Activated naive CD4-positive, alpha-beta T cell treated with Interleukin-2 at 50 U/mL for 16 hours (primary cell): ENCODE results near the gene STEAP3.

ENCODE experiments used
- DNase-seq: peaks from one replicate; pipeline ENCODE4 v3.0.0-alpha.2; 2020

STEAP3 gene

DNA sequence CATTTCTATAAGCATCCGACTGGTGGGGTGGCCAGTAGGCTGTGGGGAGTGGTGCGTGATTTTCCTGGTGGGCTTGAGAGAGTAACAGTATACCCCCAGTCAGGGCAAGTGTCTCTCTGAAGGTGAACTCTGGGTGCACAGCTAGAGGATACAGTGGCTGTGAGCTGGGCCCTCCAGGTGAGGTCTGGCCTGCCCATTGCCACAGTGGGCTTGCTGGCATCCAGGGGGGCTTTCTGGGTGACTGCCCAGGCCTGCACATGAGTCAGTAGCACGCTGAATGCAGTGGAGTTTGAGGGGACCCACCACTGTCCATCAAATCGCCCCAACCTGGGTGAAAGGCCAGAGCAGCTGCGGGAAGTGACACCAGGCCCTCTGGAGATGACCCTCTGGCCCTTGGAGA, 4.5 kb downstream of the STEAP3 start:
- no peak for DNase-seq

DNA sequence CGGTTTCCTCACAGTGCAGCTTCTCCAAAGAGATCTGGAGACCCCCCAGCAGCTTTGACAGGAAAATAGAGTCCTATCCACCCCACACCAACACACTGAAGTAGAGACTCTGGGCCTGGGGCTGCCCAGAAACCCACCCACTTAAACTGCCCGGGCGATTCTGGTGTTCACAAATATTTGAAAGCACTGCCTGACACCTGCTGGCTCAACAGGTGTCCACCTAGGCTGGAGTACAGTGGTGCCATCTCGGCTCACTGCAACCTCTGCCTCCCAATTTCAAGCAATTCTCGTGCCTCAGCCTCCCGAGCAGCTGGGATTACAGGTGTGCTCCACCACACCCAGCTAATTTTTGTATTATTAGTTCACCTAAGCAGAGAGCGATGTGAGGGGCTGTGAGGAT, 5.3 kb downstream of the STEAP3 start:
- no peak for DNase-seq

DNA sequence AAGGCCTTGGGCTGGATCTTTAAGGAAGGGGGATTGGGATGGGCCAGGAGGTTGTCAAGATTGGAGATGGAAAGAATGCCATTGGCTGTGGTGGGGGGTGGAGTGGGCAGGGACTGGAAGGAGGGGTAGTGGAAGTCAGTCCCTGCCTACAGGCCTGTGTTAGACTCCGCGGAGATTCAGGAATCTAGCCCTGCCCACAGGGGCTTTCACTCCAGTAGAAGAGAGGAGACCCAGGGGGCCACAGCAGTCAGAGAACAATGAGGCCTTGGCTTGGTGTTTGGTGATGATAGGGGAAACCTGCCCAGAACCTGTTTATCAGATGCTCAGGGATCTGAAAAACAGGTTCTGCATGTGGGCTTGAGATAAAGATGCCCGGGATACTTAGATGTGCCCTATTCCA, 6.1 kb downstream of the STEAP3 start:
- no peak for DNase-seq

DNA sequence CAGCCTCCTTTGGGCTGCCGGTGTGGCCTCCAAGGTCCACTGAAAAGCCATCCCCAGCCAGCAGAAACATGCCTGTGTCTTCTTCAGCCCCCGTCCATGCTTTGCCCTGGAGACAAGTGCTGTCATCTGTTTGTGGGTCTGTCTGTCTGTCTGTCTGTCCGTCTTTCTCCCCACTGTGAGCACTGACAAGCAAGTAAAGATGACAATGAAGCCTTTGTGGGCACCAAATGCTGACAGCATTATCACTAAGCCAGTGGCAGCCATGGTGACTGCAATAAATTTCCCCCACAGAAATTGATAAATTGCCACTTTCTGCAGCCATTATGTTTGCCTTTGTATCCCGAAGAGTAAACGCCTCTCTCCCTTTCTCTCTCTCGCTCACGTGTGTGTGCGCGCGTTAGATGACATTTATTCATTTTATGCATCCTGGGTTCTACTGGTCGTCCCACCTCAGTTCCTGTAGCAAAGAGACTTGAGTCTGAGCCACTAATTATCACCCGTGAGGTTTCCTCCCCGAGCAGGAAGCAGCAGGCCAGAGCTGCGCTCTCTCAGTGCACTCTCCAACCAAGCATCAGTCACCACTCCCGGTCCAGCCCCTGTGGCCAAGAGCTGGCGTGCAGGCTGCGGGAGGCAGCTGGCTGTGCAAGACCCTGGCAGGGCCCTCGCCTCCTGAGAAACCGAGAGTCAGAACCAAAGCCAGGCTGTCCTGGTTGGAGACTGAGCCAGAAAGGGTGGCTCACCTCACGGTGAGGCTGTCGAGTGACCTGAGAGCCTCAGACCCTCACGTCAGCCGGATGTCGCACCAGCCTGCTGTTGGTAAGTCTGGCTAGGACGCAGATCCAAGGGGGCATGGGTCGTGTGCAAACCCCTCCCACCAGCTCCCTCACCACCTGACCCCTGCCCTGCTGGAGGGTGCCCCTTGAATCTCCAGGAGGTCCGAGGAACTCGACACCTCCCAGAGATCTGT, 6.9 kb downstream of the STEAP3 start:
- no peak for DNase-seq

DNA sequence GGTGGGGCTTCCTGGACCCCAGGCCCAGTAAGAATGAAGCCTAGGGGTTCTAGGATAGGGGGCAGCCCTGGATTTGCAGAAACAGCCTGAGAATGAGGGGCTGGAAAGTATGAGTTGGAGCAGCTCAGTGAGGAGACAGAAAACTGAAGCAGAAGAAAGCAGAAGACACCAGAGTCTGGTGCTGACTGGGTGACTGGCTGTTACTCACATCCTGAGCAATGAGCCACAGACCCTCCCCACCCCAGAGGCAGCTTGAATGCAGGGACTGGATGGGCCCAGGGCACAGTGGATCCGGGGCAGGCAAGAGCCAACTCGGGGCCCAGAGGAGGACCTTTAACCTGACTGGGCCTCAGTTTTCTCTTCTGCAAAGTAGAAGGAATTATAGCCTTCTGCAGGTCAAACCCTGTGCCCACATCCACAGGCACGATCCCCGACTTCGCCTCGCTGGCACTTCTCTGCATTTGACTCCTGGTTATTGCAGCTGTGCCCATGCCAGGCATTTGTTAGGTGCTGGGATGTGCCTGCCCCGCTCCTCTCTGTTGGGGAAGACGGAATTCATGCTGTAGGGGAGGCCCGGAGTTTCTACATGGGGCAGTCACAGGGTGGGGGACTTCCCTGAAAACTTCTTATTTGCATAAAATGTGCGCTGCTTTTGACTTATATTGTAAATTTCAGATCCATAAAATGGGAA, 8.5 kb downstream of the STEAP3 start:
- DNase-seq = no peak

DNA sequence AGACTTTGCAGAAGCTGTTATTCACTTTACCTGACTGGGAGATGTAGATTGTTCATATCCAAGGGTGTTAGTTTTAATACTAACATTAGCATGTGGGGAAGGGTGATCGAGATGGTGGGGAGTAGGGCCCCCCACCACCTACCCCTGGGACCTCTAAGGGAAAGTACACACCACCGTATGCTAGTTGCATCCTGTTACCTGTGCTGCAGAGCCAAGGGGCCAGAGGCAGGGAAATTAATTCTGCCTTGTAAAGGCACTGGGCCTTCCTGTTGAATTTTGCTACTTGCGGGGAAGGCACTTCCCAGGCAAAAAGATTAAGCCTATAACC, 9.0 kb downstream of the STEAP3 start:
- DNase-seq = no peak

DNA sequence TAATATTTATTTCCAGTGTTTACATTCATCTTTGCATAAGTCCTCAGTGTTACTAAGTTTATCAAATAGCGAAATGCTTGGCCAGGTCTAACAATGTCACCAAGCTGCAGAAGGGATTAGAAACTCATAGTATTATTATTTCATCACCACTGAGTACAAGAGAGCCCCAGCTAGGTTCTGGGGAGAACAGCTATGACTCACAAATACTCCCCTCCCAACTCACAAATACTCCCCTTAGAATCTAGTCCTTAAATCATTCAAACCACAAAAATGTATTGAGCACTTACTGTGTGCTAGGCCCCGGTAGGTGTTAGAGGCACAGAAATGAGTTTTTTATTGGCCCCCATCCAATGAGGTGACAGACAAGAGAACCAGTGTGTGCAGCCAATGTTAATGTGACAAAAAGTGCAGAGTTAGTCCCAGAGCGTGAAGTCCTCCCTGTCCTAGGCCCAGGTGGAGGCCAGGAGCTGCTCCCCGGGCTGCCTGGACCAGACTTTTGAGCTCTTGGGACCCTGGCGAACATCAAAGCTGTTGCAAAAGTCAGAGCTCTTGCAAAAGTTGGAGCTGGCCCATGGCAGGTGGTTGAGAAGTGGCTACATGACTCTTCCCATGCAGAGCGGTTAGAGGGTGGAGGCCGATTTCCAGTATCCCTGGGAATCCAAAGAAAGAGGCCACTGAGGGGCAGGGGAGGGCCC, 9.8 kb downstream of the STEAP3 start:
- DNase-seq = no peak

GRCh38 chr2:119234021-119235019, 10.7 kb downstream of the STEAP3 start:
- no peak for DNase-seq

- no peak for DNase-seq
Observed at GRCh38 chr2:119236796-119237195, 13.2 kb downstream of the STEAP3 start.

DNA sequence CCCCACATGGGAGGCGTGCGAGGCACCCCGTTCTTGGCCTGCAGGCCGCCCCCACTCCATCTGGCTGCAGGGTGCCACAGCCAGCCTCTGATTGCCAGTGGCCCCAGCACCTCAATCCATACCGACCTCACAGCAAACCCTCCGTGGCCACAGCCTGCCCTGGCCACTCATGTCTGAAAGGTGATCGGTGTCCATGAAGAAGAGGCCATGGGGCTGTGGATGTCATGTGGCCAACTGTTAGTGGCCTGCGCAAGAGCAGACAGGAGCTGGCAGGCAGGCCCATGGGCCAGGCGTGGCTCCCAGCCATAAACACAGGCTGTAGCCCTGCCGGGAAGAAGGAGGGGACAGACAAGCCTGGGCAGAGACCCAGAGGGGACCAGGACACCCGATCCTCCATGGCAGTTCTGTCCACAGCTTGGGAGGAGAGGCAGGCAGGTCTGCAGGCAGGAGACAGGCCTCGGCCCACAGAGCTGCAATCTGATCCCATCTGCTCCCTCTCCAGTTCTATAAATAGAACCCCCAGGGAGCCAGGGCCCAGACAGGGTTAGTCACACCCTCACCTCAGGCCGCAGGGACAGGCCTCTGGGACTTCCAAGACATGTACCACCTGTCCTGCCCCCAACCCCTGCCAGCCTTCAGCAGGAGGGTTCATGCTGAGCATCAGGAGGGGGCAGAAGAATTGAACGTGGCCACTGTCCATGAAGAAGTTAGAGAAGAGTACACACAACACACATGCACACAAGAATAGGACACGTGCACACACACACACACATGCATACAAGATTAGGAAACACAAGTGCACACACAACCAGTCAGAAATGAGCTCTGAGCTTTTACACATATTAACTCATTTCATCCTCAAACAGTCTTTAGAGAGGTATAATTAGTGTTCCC, 16.9 kb downstream of the STEAP3 start:
- no peak for DNase-seq

- no peak for DNase-seq
Observed at GRCh38 chr2:119241205-119241532, 17.5 kb downstream of the STEAP3 start.

DNA sequence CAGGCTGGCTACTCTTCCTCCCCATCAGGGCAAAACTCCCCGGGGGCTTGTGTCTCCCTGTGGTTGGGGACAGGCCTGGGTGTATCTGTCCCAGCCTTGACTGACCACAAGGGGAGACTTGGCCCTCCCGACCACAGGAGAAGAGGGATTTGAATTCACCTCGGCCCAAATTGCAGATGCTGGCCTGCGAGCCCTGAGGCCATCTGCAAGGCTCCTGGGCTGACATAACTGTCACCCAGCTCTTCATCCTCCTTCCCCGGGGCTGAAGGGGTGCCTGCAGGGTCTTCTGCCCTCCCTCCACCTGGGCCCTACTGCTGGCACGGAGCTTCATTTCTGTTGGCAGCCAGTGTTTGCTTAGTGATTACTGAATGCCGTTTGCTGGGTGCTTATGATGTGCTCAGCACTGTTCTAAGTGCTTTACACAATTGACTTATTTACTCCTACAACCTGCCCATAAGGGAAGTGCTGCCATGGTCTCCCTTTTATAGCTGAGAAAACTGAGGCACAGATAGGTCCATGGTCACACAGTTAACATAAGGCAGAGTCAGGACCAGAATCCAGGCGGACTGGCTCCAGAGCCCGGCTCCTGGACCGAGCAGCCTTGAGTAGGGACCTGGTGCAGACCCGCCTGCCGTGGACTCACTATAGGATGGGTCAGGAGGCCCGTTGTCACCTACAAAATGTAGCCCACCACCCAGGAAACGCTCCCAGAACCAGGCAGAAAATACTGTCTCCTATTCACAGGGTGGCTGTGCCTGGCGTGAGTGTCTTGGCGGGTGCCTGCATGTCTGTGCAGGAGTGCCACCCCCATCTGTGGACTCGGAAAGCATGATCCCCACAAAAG, 18.9 kb downstream of the STEAP3 start:
- DNase-seq = no peak

DNA sequence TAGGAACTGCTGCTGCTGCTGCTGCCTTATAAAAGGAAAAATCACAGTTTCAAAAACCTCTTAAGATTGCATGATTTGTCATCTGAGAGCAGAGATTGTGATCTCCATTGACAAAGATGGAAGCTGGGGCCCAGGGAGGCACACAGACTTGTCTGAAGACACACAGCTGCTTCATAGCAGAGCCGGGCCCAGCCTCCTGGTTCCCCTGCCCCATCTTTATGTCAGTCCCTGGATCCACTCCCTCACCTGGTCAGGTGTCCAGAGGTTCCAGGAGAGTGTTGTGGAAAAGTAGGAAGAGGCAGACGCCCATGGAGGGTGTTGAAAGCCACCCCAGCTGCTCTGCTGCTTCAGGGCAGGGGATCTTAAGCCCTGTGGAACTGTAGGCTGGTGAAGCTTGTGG, 20.0 kb downstream of the STEAP3 start:
- DNase-seq = no peak

GRCh38 chr2:119245076-119245840, 21.6 kb downstream of the STEAP3 start:
- DNase-seq = no peak

DNA sequence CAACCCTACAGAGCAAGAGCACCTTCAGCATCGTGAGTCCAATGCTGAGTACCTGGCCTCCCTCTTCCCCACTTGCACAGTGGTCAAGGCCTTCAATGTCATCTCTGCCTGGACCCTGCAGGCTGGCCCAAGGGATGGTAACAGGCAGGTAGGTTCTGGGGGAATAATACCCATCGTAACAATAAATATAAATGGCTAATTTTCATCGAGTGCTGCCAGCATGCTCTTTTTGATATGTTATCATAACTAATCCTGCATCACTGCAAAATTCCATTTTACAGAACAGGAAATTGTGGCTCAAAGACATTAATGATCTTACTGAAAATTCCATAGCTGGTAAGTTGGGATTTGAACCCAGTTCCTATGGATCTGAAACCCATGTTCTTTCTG, 22.2 kb downstream of the STEAP3 start:
- DNase-seq = no peak

DNA sequence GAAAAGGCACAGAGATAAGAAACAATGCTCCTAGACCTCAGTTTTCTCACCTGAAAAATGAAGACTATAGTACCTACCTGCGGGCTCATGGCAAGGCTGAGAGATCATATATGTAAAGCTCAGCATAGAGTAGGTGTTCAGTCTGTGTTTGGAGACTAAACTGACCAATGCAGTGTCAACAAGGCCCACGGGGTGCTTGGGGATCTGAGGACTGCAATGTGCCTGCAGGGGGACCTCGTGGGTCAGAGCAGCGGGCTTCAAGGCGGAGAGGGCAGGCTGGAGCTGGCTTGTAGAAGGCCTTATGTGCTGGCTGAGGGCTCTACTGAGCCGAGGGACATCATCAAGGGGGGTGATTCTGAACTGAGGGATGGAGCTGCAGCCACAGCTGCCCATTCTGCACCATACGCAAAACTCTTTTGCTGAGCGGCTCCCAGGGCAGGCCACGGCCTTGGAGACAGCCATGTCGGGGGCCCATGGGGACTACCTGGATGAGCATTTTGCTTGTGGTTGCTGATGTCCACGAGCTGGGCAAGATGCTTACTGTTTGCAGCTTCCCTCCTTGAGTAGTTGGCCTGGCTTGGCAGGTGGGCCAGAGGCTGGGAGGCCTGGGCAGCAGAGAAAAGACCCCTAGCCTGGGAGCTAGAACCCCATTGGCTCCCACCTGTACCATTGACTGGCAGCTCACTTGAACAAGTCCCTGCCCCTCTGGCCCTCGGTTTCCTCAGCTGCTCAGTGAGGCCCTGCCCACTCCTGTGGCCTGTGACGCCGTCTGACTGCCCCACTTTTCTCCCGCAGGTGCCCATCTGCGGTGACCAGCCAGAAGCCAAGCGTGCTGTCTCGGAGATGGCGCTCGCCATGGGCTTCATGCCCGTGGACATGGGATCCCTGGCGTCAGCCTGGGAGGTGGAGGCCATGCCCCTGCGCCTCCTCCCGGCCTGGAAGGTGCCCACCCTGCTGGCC, 23.5 kb downstream of the STEAP3 start:
- no peak for DNase-seq

GRCh38 chr2:119247844-119248271, 24.2 kb downstream of the STEAP3 start:
- DNase-seq = no peak

DNA sequence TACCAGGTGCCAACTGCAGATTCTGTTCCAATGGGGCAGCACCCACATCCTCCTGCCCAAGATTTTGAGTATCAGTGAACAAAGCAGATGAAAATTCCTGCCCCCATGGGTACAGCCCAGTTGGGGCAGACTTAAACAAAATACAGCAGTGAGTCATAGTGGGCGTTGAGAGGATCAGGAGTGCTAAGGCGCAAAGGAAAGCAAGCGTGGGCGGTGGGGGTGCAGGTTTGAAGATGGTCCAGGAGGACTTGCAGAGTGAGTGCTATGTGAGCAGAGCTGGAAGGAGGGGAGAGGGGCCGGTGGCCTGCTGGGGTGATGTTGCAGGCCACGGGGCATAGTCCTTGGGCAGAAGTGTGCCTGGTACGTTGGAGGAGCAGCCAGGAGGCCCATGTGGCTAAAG, 24.7 kb downstream of the STEAP3 start:
- no peak for DNase-seq

DNA sequence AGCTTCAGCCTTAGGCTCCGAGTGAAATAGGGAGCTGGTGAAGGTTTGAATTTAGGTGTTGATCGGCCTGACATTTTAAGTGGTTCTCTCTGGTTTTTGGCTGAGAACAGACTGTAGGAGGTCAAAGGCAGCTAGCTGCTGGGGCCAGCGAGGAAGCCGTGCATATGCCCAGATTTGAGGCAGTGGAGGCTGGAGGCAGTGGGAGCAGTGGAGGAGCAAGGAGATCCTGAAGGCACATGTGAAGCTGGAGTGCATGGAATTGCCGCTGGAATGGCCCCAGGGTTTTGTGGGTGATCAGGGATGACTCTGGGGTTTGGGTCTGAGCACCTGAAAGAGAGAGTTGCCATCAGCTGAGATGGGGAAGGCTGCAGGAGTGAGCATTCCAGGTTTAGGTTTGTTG, 25.1 kb downstream of the STEAP3 start:
- DNase-seq = no peak
